Measurements from ENCODE around the gene PHF13. TPM values are rescaled to one million over a fixed set of nuclear protein-coding genes. Genes with fewer than 3 reads are reported as not detected.
A peak's percentile ranks its signal among the peaks of the same experiment; 100 is the strongest.

The PHF13 gene
- total and polyA plus RNA-seq, 9 of the 15 experiments (the other 6 are each of a cell fraction or from before 2014, with no cell fraction given): 1.8 to 36.1 (median 11.7) TPM

DNA sequence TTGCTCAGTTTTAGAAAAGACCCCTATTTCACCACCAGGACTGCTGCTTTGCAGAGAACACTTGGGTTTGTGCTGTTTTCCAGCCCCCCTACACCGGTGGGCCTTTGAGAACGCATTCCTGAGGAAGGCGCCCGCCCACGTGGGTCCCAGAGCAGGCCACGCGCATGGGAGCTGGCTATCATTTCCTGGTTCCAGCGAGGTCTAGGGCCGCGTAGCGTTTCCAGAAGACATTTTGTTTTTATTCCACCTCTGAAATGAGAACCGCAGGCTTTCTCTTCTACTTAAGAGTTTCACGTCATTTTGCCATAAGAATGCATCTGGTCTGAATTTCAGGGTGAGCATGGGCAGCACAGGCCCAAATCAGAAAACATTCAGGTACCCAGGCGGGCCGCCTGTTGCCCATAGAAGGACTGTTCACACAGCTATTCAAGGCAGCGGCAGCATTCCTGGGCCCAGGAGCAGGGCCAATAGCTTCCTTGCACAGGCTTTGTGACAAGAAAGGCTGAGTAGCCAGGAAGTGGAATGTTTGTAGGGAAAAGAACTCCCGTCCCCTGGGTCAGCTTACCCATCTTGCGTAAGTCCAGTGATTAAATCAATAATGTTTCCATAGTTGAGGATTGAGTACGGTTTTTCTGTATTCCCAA is 9.5 kb upstream of the PHF13 start (continued):
- TF ChIP-seq MYC (IDR thresholded peaks at IDR 0.05; ENCODE audit: low read depth, low read length): peak; percentile 100
- peak; percentile 99 for TF ChIP-seq MYC (CRISPR knock-in tag; IDR thresholded peaks at IDR 0.05; ENCODE audit: borderline replicate concordance, low read depth)
- peak; percentile 78; the same call in 1 of the 2 replicates for TF ChIP-seq ZC3H4 (CRISPR knock-in tag; IDR thresholded peaks at IDR 0.05; ENCODE audit: borderline replicate concordance)
- TF ChIP-seq HBP1 (CRISPR knock-in tag; IDR thresholded peaks at IDR 0.05): 0 out of 2 replicates have a peak, but pooled peaks have one; percentile 38
- TF ChIP-seq ZNF165 (CRISPR knock-in tag; IDR thresholded peaks at IDR 0.05; ENCODE audit: borderline replicate concordance): no peak
- TF ChIP-seq MLLT1 (IDR thresholded peaks at IDR 0.05): no peak; a peak in 1 of 4 replicates
- no peak for TF ChIP-seq NCOA4 (IDR thresholded peaks at IDR 0.05; ENCODE audit: partially characterized antibody)
- TF ChIP-seq, protein P1, sequence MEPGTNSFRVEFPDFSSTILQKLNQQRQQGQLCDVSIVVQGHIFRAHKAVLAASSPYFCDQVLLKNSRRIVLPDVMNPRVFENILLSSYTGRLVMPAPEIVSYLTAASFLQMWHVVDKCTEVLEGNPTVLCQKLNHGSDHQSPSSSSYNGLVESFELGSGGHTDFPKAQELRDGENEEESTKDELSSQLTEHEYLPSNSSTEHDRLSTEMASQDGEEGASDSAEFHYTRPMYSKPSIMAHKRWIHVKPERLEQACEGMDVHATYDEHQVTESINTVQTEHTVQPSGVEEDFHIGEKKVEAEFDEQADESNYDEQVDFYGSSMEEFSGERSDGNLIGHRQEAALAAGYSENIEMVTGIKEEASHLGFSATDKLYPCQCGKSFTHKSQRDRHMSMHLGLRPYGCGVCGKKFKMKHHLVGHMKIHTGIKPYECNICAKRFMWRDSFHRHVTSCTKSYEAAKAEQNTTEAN (CRISPR knock-in tag; IDR thresholded peaks at IDR 0.05): no peak
- TF ChIP-seq SRSF7 (optimal IDR thresholded peaks at IDR 0.05; ENCODE audit: low read depth, low read length): no peak
- TF ChIP-seq GATAD2B (IDR thresholded peaks at IDR 0.05; ENCODE audit: borderline replicate concordance): peak; percentile 84
- TF ChIP-seq SIX5 (IDR thresholded peaks at IDR 0.05; ENCODE audit: borderline replicate concordance in 1 of 2, insufficient read depth in 1 of 2, low read depth in 1 of 2, low read length in 2 of 2): 0 out of 4 replicates have a peak, but pooled peaks of 1 of the 2 experiments have one; percentile 9
- no peak for TF ChIP-seq U2AF2 (optimal IDR thresholded peaks at IDR 0.05; ENCODE audit: low read depth, low read length)
- peak; percentile 84 for TF ChIP-seq CEBPB (tag; IDR thresholded peaks at IDR 0.05)
- TF ChIP-seq ZNF232 (CRISPR knock-in tag; IDR thresholded peaks at IDR 0.05): no peak
- TF ChIP-seq GATA2 (CRISPR knock-in tag; IDR thresholded peaks at IDR 0.05): no peak
- no peak for TF ChIP-seq PHF21A (IDR thresholded peaks at IDR 0.05; ENCODE audit: borderline replicate concordance, low read depth)
- 0 out of 2 replicates have a peak, but pooled peaks have one; percentile 47 for TF ChIP-seq CREM (IDR thresholded peaks at IDR 0.05; ENCODE audit: low read depth)
- TF ChIP-seq PBX2 (CRISPR knock-in tag; IDR thresholded peaks at IDR 0.05; ENCODE audit: low read depth): no peak
- no peak for TF ChIP-seq PBX2 (tag; conservative IDR thresholded peaks at IDR 0.05; ENCODE audit: low read depth)
- TF ChIP-seq YBX1 (IDR thresholded peaks at IDR 0.05): no peak
- no peak for TF ChIP-seq TGIF2 (CRISPR knock-in tag; IDR thresholded peaks at IDR 0.05)
- TF ChIP-seq PRPF4 (IDR thresholded peaks at IDR 0.05; ENCODE audit: insufficient read depth, low read depth, low read length, poor library complexity, severe bottlenecking): no peak
- TF ChIP-seq TARDBP (IDR thresholded peaks at IDR 0.05): no peak

Measured in K562 (cell line).